Stimulated activated CD4-positive, alpha-beta T cell treated with anti-CD3 and anti-CD28 coated beads, TNF-alpha, amount 100 ng/mL, for 4 hours (primary cell): Measurements from ENCODE around the gene IQCE.
"Not testable (repeated sequence)": the region's sequence is repeated elsewhere in the genome, so short reads cannot be mapped to it uniquely, and the experiment has no call there.

ENCODE experiments used
- DNase-seq, 3 experiments: peaks; one replicate each; pipeline ENCODE4 v3.0.0-alpha.2; 2020; ENCODE audit warnings: low read depth in 3 of 3

The IQCE gene

GRCh38 chr7:2602406-2603043 is 43.7 kb downstream of the IQCE start:
- DNase-seq = no peak

GRCh38 chr7:2603044-2603965 is 44.5 kb downstream of the IQCE start:
- no peak for DNase-seq

GRCh38 chr7:2604608-2605174 is 45.9 kb downstream of the IQCE start:
- no peak for DNase-seq

GRCh38 chr7:2605608-2606538 is 47.1 kb downstream of the IQCE start:
- DNase-seq = no peak

- DNase-seq = no peak
Measured at GRCh38 chr7:2606539-2606936, 47.8 kb downstream of the IQCE start.

- no peak for DNase-seq
Measured at GRCh38 chr7:2607122-2607922, 48.5 kb downstream of the IQCE start.

- DNase-seq = no peak
Measured at GRCh38 chr7:2607923-2608904, 49.4 kb downstream of the IQCE start.

GRCh38 chr7:2608921-2609411 is 50.2 kb downstream of the IQCE start:
- no peak for DNase-seq

- DNase-seq = not testable (repeated sequence)
Measured at GRCh38 chr7:2609646-2610045, 50.9 kb downstream of the IQCE start.

- DNase-seq = no peak
Measured at GRCh38 chr7:2610466-2610865, 51.7 kb downstream of the IQCE start.

GRCh38 chr7:2610898-2611297 is 52.1 kb downstream of the IQCE start:
- DNase-seq = no peak

- no peak for DNase-seq
Measured at GRCh38 chr7:2611401-2611800, 52.6 kb downstream of the IQCE start.

GRCh38 chr7:2611922-2612321 is 53.1 kb downstream of the IQCE start:
- no peak for DNase-seq

- no peak for DNase-seq
Measured at GRCh38 chr7:2612445-2613097, 53.8 kb downstream of the IQCE start.

GRCh38 chr7:2613098-2613930 is 54.5 kb downstream of the IQCE start:
- DNase-seq = no peak

GRCh38 chr7:2613931-2614600 is 55.3 kb downstream of the IQCE start:
- no peak for DNase-seq

- DNase-seq = no peak
Measured at GRCh38 chr7:2614631-2615330, 56.0 kb downstream of the IQCE start.
